GM18517 (cell line): Measurements from ENCODE around the gene IPO11.
"Not testable (repeated sequence)": the region's sequence is repeated elsewhere in the genome, so short reads cannot be mapped to it uniquely, and the experiment has no call there.

Source experiments
- ATAC-seq: cut with Tn5 transposase; IDR thresholded peaks from one replicate; pipeline ENCODE4 v1.9.1; 2021; ENCODE audit warnings: mild to moderate bottlenecking, moderate library complexity; ENCODE audit not compliant: unreplicated experiment

Gene IPO11

DNA sequence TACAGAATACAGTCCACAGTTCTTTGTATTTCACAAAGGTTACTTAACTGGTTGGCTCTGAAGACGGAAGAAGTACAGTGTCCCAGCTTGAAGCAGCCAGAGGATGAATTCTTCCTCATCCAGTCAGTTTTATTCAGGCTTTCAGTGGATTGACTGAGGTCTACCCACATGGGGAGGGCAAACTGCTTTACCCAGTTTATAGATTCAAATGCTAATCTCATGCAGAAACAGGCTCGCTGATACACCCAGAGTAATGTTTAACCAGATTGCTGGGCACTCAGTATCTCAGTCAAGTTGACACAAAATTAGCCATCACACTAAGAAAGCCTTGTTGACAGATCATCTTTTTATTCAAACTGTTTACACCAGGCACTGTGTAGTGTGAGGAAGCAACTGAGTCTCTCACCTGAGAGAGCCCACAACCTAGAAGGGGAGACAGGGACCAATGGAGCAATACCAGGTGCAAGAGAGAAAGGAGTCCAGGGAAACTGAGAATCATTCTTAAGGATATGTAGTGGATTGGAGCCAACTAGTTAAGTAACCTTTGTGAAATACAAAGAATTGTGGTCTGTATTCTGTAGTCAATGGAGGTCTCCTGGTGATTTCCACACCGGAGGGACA lies 181.9 kb downstream of the IPO11 start:
- no peak for ATAC-seq

DNA sequence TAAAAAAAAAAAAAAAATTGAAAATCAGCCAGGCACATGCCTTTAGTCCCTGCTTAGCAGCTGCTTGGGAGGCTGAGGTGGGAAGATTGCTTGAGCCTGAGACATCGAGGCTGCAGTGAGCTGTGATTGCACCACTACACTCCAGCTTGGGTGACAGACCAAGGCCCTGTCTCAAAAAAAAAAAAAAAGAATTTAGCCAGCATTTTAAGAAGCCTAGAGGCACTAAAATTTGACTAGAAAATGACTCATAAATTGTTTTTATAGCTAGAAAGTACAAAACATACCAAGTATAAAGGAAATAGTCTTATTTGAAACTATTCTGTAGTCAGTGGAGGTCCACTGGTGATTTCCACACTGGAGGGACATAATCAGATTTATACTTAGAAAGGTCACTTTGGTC lies 183.5 kb downstream of the IPO11 start:
- ATAC-seq = no peak

DNA sequence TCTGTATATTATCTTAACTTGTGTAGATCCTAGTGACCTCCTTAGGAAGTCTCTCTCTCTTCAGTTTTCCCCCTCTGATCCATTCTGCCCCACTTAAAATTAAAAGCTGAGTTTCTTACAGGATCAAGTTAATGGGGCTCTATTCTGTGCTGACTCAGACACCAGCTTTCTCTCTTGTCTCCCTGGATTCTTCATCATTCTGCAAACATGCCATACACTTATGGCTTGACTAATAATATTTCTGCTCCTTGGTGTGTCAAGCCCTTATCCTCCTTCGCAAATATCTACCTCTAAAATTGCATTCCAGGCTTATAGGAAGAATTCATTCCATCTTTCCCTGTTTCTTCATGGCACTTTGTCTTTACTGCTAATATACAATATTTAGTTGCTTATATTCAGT lies 184.1 kb downstream of the IPO11 start:
- ATAC-seq = no peak

DNA sequence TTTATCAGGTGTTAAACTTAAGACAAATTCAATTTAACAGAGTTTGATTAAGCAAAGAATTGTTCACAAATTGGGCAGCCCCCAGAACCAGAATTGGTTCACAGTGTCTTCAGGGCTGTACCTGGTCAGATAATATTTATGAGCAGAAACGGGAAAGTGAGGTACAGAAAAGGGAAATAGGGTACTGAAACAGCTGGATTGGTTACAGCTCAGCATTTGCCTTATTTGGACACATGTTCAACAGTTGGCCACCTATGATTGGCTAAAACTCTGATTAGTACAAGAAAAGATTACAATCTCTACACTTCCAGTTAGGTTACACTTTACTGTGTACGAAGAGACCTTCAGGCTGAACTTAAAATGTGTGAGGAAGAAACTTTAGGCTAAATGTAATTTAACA lies 184.8 kb downstream of the IPO11 start:
- no peak for ATAC-seq

DNA sequence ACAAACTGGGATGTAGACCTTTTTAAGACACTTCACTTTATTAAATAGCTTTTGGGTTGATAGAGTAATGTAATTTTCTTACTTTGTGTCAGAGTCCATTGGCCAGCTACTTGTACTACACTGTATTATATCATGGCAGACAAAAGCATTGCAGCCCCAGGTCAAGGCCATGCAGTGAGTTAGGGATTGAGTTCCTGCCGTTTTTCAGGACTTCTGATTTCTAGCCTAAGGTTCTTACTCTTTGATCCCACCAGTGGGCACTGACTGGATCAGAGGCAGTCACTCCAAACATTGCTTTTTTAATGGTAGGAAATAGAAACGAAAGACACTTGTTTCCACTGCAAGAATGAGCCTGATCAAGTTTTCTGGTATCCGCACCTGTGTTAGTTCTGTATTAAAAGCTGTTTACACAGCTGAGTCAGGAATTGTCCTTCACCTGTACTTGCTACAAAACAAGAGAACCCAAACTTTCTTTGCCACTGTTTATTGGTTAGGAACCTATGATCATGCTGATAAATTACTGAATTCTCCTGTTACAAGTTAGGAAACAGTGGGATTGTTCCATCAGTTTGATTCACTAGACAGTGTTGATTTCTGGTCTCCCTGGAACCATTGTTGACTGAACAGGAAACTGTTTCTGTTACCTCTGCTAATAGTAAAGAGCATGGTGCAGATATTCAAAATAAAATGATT lies 188.1 kb downstream of the IPO11 start:
- ATAC-seq = no peak

DNA sequence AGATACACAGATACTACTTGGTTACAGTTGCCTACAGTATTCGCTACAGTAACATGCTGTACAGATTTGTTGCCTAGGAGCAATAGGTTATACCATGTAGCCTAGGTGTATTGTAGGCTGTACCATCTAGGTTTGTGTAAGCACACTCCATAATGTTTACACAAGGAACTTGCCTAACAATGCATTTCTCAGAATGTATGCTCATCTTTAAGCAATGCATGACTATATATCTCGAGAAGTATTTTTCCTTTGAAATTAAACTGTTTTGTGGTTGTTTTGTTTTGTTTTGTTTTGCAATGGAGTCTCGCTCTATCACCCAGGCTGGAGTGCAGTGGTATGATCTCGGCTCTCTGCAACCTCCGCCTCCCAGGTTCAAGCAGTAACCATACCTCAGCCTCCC lies 191.4 kb downstream of the IPO11 start:
- no peak for ATAC-seq

DNA sequence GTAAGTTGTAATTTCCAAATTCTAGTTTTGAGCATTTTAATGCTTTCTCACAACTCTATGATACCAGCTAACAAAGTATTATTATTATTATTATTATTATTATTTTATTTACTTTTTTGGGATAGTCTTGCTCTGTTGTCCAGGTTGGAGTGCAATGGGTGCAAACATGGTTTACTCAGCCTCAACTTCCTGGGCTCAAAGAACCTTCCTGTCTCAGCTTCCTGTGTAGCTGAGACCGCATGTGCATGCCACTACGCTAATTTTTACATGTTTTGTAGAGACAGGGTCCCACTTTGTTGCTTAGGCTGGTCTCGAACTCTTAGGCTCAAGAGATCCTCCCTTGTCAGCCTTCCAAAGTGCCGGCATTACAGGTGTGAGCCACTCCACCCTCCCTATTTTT lies 193.1 kb downstream of the IPO11 start:
- no peak for ATAC-seq

DNA sequence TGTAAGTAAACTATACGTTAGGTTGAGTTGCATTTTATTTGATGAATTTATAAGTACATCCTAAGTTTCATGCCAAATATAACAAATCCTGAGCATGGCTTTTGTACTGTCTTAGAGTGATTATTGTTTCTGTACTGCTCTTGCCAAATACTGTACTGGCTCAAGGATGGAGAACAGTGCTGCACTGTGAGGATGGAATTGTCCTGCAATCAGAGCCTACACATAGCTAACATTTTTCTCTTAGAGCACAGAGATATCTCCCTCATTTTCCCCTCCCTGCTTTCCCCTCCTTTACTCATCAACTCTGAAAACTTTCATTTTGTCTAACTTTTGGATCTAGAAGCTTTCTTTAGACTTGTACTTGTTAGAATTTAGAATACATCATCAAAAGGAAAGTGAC lies 194.3 kb downstream of the IPO11 start:
- no peak for ATAC-seq

DNA sequence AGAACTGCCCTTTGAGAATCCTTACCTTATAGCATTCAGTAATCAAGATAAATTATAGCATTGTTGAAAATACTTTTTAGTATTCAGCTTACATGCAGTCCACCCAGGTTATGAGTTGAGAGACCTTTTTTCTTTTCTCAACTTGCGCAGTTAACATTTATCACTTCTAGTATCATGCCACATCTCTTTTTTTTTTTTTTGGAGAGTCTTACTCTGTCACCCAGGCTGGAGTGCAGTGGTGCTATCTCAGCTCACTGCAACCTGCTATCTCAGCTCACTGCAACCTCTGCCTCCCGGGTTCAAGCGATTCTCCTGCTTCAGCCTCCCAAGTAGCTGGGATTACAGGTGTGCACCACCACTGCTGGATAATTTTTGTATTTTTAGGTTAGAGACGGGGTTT lies 195.1 kb downstream of the IPO11 start:
- no peak for ATAC-seq

DNA sequence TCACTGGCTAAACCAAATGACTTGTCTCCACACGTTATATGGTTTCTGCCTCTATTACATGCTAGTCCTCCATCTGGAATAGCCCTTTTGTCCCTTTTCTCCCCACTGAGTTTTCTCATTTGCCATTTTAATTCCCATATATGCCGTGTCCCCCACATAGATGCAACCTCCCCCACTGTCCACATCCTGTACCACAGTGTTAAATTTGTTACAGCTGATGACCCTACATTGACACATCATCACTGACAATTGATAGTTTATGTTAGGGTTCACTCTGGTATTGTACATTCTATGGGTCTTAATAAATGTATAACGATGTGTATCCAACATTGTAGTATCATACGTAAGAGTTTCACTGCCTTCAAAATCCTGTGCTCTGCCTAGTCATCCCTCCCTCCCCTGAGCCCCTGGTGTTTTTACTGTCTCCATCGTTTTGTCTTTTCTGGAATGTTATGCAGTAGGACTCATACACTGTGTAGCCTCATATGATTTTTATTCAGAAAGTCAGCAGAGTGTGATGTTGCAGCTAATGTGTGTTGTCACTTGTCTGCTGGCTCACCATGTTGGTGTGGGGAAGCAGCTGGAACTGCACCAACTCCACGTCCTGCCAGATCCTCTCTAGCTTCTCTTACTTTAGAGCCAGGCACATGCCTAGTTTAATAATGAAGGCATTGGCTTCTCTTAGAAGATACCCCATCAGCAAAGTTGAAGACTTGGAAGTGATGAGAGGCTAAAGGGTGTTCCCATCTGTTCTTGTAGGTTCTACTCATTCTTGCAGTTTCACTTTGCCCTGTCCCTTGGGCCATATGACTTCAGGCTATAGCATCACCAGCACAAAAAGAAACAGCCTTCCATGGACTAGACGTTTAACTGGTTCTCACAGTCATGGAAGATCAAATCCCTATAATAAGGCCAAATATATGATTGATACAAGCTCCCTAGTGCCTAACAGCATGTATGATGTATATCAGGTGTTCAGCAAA lies 196.3 kb downstream of the IPO11 start:
- no peak for ATAC-seq

DNA sequence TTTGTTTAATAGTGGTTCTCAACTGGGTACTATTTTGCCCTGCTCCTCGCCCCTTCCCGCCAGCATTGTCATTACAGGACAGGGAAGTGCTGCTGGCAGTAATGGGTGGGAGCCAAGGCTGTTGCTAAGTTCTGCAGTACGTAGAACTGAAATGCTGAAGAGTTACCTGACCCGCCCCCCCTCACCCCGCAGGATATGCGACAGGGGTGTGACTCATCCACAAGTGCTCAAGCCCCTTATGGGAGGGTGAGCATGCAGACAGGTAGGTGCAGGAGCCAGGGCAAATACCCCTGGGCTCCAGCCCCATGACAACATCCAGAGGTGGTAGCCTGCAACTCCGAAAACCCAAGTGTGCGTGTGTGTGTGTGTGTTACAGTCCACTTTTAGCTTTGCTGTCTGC lies 201.8 kb downstream of the IPO11 start:
- no peak for ATAC-seq

DNA sequence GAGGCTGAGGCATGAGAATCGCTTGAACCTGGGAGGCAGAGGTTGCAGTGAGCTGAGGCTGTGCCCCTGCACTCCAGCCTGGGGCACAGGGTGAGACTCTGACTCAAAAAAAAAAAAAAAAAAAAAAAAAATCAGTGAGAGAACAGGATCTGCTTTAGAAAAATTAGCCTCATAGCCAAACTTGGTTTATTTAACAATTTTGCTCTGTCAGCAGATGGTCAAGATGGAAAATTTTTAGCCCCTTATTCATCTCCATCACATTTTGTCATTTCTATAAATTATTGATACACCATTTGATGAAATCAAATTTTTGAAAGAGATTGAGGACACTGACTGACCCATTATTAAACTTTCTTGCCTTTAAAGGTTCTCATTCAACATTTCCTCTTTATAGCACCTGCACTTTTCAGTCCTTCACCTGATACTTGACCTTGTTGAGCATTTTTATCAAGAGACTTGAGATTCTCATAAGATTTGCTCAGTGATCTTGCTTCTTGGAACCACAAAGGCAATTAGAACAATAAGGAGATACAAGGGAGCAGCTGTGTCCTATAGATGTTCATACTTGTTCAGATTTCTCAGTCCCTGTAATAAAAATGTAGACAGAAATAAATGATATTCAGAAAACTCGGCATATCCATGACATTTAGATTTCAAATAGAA lies 204.2 kb downstream of the IPO11 start:
- no peak for ATAC-seq

DNA sequence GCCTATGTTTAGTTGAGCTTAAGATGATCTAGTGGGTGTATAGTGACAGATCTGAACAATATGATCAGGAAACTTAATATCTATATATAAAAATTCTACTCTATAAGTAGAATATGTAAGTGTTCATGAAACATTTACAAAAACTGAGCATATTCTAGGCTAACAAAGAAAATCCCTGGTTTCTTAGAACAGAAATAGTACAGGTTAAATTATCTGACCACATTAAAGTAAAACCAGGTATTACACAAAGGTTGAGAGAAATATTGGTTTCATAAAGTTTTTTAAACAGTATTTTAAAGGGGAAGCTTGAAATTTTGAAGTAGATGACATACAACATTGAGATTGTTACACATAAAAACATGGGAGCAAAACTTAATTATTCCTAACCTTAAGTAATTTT lies 205.4 kb downstream of the IPO11 start:
- ATAC-seq = no peak

DNA sequence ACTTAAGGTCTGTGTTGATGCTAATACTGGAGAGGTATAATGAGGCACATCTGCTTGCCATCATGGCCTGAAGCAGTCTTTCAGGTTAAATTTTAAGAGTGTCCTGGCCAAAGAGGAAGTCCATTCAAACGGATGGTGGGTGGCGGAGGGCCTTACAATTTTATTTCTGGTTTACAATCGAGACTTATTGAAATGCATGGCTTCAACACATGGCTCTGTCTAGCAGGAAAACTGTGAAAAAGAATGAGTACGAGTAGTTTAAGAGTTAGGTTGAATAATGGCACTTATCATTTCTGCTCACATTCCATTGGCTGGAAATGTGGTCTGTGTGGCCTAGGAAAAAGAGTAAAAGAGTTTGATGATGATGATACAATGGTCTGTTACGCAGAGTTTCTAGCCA lies 208.2 kb downstream of the IPO11 start:
- ATAC-seq = no peak

DNA sequence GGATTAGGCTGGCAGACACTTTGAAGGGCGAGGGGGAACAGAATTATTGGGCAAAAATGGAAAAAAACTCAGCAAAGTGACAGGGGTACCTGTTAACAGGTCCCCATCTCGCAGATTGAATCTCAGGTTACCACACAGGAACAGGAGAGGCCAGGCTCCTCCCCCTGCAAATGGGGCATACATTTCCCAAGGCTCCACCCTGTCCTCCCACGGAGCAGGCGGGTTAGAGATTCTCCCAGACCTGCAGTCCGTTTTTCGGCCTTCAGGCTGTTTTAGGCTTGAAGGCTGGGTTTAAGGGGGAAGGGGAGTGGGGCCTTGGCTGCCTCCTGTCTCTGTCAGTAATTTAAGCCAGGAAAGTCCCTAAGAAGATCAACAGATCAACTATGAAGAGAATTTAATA lies 208.7 kb downstream of the IPO11 start:
- ATAC-seq = no peak

DNA sequence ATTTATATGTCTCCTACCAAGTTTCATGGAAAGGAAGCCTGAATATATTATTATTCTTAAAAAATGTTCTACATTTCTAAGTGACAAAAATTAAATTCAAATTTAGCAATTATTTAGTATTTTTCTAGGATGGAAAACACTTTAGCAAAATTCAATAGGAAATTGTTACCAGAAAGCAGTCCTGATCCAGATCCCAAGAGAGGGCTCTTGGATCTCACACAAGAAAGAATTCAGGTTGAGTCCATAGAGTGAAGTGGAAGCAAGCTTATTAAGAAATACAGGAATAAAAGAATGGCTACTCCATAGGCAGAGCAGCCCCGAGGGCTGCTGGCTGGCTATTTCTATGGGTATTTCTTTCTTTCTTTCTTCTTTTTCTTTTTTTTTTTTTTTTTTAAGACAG lies 210.7 kb downstream of the IPO11 start:
- ATAC-seq = no peak

DNA sequence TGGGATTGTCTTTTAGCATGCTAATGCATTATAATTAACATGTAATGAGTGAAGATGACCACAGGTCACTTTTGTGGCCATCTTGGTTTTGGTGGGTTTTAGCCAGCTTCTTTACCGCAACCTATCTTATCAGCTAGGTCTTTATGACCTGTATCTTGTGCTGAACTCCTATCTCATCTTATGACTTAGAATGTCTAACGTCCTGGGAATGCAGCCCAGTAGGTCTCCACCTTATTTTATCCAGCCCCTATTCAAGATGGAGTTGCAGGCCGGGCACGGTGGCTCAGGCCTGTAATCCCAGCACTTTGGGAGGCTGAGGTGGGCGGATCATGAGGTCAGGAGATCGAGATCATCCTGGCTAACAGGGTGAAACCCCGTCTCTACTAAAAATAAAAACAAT lies 211.9 kb downstream of the IPO11 start:
- ATAC-seq = not testable (repeated sequence)

DNA sequence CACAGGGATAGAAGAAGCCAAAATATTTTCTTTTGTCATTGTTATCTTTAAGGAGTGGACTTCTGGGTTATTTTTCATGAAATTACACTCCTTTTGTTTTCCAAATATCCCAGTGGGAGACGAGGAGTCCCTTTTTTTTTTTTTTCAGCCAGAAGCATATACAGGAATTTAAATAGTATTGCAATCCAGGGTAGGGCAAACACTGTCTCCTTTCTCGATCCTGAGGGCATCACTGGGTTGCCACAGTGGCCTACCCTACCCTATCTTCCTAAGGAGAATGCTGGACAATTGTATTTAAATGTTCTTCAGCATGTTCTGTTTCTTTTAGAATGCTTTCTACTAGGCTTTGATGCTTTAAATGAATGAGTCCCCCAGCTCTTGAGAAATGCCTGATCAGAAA lies 214.0 kb downstream of the IPO11 start:
- no peak for ATAC-seq

DNA sequence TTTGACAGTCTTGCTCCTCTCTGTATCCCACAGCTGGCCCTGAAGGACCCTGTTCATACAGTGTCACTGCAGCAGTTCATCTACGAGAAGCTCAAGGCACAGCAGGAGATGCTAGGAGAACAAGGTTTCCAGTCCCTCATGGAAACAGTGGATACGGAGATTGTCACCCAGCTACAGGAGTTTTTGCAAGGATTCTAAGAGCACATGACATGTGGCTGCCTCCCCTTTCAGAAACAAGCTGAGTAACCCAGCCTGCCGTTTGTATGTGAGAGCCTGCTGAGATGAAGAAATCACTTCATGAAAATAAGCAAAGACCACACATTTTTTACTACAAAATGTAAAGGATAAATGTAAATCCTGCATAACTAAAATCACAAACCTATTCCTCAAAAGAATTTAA lies 214.6 kb downstream of the IPO11 start:
- no peak for ATAC-seq

DNA sequence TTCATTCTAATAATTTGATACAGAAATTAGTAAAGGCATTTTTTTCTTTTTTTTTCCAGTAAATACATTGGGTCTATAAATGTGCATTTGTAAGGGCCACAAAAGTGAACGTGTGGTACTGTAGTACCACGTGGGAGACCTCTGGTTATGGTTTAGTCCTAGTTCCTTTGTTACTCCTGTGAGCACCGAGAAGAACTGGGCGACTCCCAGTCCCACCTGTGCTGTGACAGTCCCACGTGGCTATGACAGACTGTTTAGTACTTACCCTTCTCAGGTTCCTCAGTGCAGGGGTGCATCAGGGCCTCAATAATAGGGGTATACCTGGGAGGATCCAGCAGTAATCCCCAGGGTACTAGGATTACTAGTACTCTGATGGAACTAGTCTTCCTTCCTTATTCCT lies 215.3 kb downstream of the IPO11 start:
- ATAC-seq = no peak

DNA sequence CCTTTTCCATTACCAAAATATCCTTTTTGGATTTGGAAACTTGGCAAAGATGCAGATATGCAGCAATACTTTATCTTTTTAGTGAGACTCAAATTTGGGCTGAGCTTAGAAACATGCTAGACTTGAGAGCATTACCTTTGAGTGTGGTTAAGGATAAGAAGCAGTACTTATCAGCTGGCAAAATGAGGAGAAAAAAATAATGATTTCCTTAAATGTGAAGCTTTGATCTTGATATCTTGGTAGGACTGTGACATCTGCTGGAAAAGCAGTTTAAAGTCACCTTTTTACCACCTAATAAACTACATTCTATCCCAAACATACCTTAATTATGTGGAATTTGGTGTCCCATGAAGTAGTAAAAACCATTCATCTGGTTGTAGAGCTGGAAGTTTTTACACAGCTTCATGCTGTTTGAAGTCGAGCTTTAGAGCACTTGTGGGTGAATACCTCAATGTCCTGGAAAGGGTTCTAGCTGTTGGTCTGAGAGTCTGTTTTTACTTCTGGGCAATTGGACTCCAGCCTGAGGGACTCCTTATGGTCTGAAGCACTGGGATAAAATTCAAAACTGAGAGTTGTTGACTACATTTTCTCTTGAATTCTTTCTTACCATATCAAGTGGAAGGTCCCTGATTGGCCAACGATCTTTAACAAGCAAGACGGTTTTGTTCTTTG lies 219.5 kb downstream of the IPO11 start:
- no peak for ATAC-seq
